Keratinocyte (primary cell): ENCODE data around the gene AOAH. TPM values are rescaled to one million over a fixed set of nuclear protein-coding genes. Genes with fewer than 3 reads are reported as not detected.

Experiments used
- DNase-seq: peaks from one replicate; pipeline ENCODE4 v3.0.0-alpha.2; 2011; ENCODE audit warnings: low read depth, missing footprints, low spot score
- FAIRE-seq: peaks from 2 replicates; lab custom pipeline; 2011; peaks lifted over from hg19 to GRCh38; lab: Jason Lieb, UNC
- H2AFZ ChIP-seq: 2 replicates; pipeline ENCODE4 v1.6.0; 2012; ENCODE audit warnings: low read length, control low read depth, inconsistent platforms; ENCODE audit not compliant: control insufficient read depth
- H3K27ac ChIP-seq: 2 replicates; pipeline ENCODE4 v1.5.1; 2011; ENCODE audit warnings: low read length; ENCODE audit not compliant: control insufficient read depth, insufficient read depth
- H3K27me3 ChIP-seq: 3 replicates; pipeline ENCODE4 v1.6.0; 2011; ENCODE audit warnings: low read length; ENCODE audit not compliant: control insufficient read depth, insufficient read depth; ENCODE audit errors: extremely low read depth
- H3K36me3 ChIP-seq, 2 experiments: 2 replicates in 1 of 2; 3 replicates in 1 of 2; pipeline ENCODE4 v1.5.1; 2011; ENCODE audit warnings: low read length in 2 of 2, mild to moderate bottlenecking in 1 of 2; ENCODE audit not compliant: control insufficient read depth in 2 of 2, insufficient read depth in 2 of 2; ENCODE audit errors: extremely low read depth in 1 of 2
- H3K4me1 ChIP-seq: 3 replicates; pipeline ENCODE4 v1.5.1; 2011; ENCODE audit warnings: low read length; ENCODE audit not compliant: control insufficient read depth, insufficient read depth; ENCODE audit errors: extremely low read depth
- H3K4me2 ChIP-seq: 3 replicates; pipeline ENCODE4 v1.6.0; 2011; ENCODE audit warnings: low read depth, low read length; ENCODE audit not compliant: control insufficient read depth, insufficient read depth; ENCODE audit errors: extremely low read depth
- H3K4me3 ChIP-seq, 3 experiments: fragments of 200-600 bp in 1 of 3; sonication (generic) in 1 of 3; 2 replicates in 2 of 3; 3 replicates in 1 of 3; pipeline ENCODE4 v1.5.1; 2011 to 2016; ENCODE audit warnings: low read length in 3 of 3, mild to moderate bottlenecking in 3 of 3, control low read depth in 2 of 3, inconsistent platforms in 1 of 3, low read depth in 1 of 3, mixed read lengths in 1 of 3, mixed run types in 1 of 3, moderate library complexity in 1 of 3; ENCODE audit not compliant: control insufficient read depth in 2 of 3, insufficient read depth in 2 of 3; ENCODE audit errors: extremely low read depth in 1 of 3
- H3K79me2 ChIP-seq: 2 replicates; pipeline ENCODE4 v1.6.0; 2012; ENCODE audit warnings: low read length; ENCODE audit not compliant: control insufficient read depth, insufficient read depth
- H3K9ac ChIP-seq: 3 replicates; pipeline ENCODE4 v1.6.0; 2011; ENCODE audit warnings: low read length; ENCODE audit not compliant: control insufficient read depth, insufficient read depth; ENCODE audit errors: extremely low read depth
- H3K9me1 ChIP-seq: 3 replicates; pipeline ENCODE4 v1.6.0; 2011; ENCODE audit warnings: low read length; ENCODE audit not compliant: control insufficient read depth, insufficient read depth; ENCODE audit errors: extremely low read depth
- H3K9me3 ChIP-seq: 2 replicates; pipeline ENCODE4 v1.5.1; 2012; ENCODE audit warnings: low read depth, low read length; ENCODE audit not compliant: control insufficient read depth
- H4K20me1 ChIP-seq: 3 replicates; pipeline ENCODE4 v1.6.0; 2011; ENCODE audit warnings: low read length; ENCODE audit not compliant: control insufficient read depth, insufficient read depth; ENCODE audit errors: extremely low read depth
- EZH2 ChIP-seq: IDR thresholded peaks from one replicate; pipeline ENCODE4 v1.6.1; 2012; ENCODE audit warnings: inconsistent platforms, mild to moderate bottlenecking, low read length, moderate library complexity
- dilution Hi-C: fragments of 300-500 bp; cut with MboI; formaldehyde crosslinking; loops from one replicate; pipeline ENCODE4 v1.7.0; 2020; ENCODE audit warnings: low sequenced_read_pairs; ENCODE audit not compliant: extremely low pct_ligation_motif_present
- polyA plus RNA-seq, 5 experiments: library from polyadenylated mRNA; depleted of rRNA in 3 of 5; stranded (reverse) in 3 of 5; stranded (forward) in 1 of 5; unstranded in 1 of 5; fragments of >200 nt; gene quantifications; 1 replicate in 1 of 5; 2 replicates in 3 of 5; 3 replicates in 1 of 5; pipeline versions ENCODE4 v1.2.1 to v1.2.3, GENCODE V29; 2011 to 2012; ENCODE audit warnings: missing spikeins in 2 of 5, low read depth in 1 of 5, low replicate concordance in 1 of 5
- TF ChIP-seq, protein P1 (sequence below), 3 experiments: IDR thresholded peaks in 1 of 3; conservative IDR thresholded peaks in 1 of 3; optimal IDR thresholded peaks in 1 of 3; 2 replicates in 2 of 3; 3 replicates in 1 of 3; pipeline versions ENCODE3 to v1.5.1; 2011; ENCODE audit warnings: low read length in 3 of 3, mild to moderate bottlenecking in 3 of 3, moderate library complexity in 2 of 3, control low read depth in 1 of 3, inconsistent platforms in 1 of 3; ENCODE audit not compliant: insufficient read depth in 2 of 3; ENCODE audit errors: extremely low read depth in 1 of 3

Gene AOAH
- polyA plus RNA-seq, 1 donor (not counting 4 experiments of a cell fraction or from before 2014, with no cell fraction given): 0.43 TPM

DNA sequence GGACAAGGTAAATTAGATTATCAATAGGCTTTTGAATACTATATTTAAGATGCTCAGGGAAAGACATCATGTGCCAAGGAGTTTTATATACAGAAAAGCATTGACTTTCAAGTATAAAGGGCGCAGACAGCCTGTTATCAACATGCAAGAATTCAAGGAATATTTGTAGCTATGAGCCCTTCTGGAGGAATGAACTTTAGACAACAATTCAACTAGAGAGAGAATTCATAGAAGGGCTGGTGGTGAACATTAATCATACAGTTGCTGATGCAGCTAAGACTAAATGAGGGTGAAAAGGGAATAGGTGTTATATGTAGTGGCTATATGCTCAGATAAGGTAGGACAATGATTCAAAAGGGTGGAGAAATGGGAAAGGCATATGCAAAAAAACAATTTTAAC lies 41.2 kb downstream of the AOAH start:
- no peak overlapping the region for H2AFZ ChIP-seq
- H3K9ac ChIP-seq: no peak overlapping the region
- H4K20me1 ChIP-seq: no peaks in the 10 kb centered on the region
- H3K27ac ChIP-seq: no peak overlapping the region
- H3K4me2 ChIP-seq: no peak overlapping the region
- no peak for FAIRE-seq
- TF ChIP-seq EZH2: no peak
- TF ChIP-seq, protein P1, sequence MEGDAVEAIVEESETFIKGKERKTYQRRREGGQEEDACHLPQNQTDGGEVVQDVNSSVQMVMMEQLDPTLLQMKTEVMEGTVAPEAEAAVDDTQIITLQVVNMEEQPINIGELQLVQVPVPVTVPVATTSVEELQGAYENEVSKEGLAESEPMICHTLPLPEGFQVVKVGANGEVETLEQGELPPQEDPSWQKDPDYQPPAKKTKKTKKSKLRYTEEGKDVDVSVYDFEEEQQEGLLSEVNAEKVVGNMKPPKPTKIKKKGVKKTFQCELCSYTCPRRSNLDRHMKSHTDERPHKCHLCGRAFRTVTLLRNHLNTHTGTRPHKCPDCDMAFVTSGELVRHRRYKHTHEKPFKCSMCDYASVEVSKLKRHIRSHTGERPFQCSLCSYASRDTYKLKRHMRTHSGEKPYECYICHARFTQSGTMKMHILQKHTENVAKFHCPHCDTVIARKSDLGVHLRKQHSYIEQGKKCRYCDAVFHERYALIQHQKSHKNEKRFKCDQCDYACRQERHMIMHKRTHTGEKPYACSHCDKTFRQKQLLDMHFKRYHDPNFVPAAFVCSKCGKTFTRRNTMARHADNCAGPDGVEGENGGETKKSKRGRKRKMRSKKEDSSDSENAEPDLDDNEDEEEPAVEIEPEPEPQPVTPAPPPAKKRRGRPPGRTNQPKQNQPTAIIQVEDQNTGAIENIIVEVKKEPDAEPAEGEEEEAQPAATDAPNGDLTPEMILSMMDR (optimal IDR thresholded peaks at IDR 0.05 in 1 of 3, IDR thresholded peaks at IDR 0.05 in 1 of 3, conservative IDR thresholded peaks at IDR 0.05 in 1 of 3; ENCODE audit: extremely low read depth in 1 of 3, insufficient read depth in 2 of 3, low read length in 3 of 3): no peak
- H3K9me1 ChIP-seq: no peaks in the 10 kb centered on the region
- dilution Hi-C loops: no loop called here
- no peaks in the 10 kb centered on the region for H3K27me3 ChIP-seq
- DNase-seq: no peak
- no peak overlapping the region for H3K4me3 ChIP-seq
- peaks cover 47% of the 10 kb centered on the region for H3K4me1 ChIP-seq
- no peaks in the 10 kb centered on the region for H3K9me3 ChIP-seq
- H3K36me3 ChIP-seq: no peaks in the 10 kb centered on the region
- H3K79me2 ChIP-seq: no peaks in the 10 kb centered on the region

DNA sequence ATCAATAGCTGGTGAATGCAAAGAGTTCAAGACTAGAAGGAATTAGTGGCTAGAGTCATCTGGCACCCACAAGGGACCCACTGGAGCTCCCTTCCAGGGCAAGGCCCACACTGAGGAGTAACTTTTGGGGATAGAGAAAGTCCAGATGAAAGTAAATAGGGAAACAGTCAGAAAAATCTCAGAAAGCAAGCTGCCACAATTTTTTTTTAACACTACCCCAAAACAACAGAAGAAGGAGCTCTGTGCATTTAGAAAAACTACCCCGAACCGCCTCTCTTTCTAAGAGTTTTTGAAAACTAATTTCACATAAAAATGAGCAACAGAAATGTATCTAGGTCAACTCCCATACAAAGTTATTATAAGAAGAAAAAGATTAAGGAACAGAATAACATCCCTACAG lies 42.2 kb downstream of the AOAH start:
- TF ChIP-seq EZH2: no peak
- TF ChIP-seq, protein P1 (optimal IDR thresholded peaks at IDR 0.05 in 1 of 3, IDR thresholded peaks at IDR 0.05 in 1 of 3, conservative IDR thresholded peaks at IDR 0.05 in 1 of 3; ENCODE audit: extremely low read depth in 1 of 3, insufficient read depth in 2 of 3, low read length in 3 of 3): no peak
- dilution Hi-C loops: no loop called here
- Histone ChIP-seq H3K27me3 (no peaks in the 10 kb centered on the region), H2AFZ (no peak overlapping the region), H3K4me2 (no peak overlapping the region), H4K20me1 (no peaks in the 10 kb centered on the region), H3K9ac (no peak overlapping the region), H3K36me3 (no peaks in the 10 kb centered on the region), H3K27ac (no peak overlapping the region), H3K79me2 (no peaks in the 10 kb centered on the region), H3K9me1 (no peaks in the 10 kb centered on the region), H3K4me3 (no peak overlapping the region), H3K9me3 (no peaks in the 10 kb centered on the region), H3K4me1 (peaks cover 41% of the 10 kb centered on the region)
- no peak for FAIRE-seq
- no peak for DNase-seq
